Natural killer cell (primary cell): ENCODE measurements around the gene ERAS. TPM values are rescaled to one million over a fixed set of nuclear protein-coding genes. Genes with fewer than 3 reads are reported as not detected.

Experiments used
- ATAC-seq, 3 donors: fragments of 150-1000 bp in 2 of 3; fragments of 200-7000 bp in 1 of 3; cut with Tn5 transposase; 1 replicate in 1 of 3; 2 replicates in 2 of 3; pipeline ENCODE4 v1.10.0; 2021; ENCODE audit warnings: mild to moderate bottlenecking in 2 of 3, moderate library complexity in 2 of 3
- DNase-seq, 2 donors: peaks; one replicate each; pipeline versions ENCODE4 v3.0.0 to v3.0.0-alpha.2; 2013 to 2021; ENCODE audit warnings: mixed read lengths in 1 of 2
- H3K27ac ChIP-seq: one replicate; pipeline ENCODE4 v1.5.1; 2013; ENCODE audit warnings: mild to moderate bottlenecking, low read length
- H3K27me3 ChIP-seq: one replicate; pipeline ENCODE4 v1.6.1; 2013; ENCODE audit warnings: low read length; ENCODE audit not compliant: control insufficient read depth, insufficient read depth
- H3K36me3 ChIP-seq: one replicate; pipeline ENCODE4 v1.6.1; 2013; ENCODE audit warnings: low read length; ENCODE audit not compliant: control insufficient read depth, insufficient read depth
- H3K4me1 ChIP-seq: one replicate; pipeline ENCODE4 v1.6.1; 2013; ENCODE audit warnings: low read length; ENCODE audit not compliant: control insufficient read depth, insufficient read depth
- H3K4me3 ChIP-seq: one replicate; pipeline ENCODE4 v1.5.1; 2013; ENCODE audit warnings: low read length
- H3K9me3 ChIP-seq: one replicate; pipeline ENCODE4 v1.6.1; 2013; ENCODE audit warnings: low read length; ENCODE audit not compliant: control insufficient read depth, insufficient read depth
- H3K27ac Mint-ChIP-seq, 2 donors: one replicate each; pipeline ENCODE4 v1.8.0; 2022; ENCODE audit warnings: mild to moderate bottlenecking in 2 of 2, mixed read lengths in 2 of 2, moderate library complexity in 1 of 2
- H3K27me3 Mint-ChIP-seq, 2 donors: one replicate each; pipeline ENCODE4 v1.8.0; 2022; ENCODE audit warnings: low read depth in 2 of 2, mixed read lengths in 2 of 2
- H3K36me3 Mint-ChIP-seq: one replicate; pipeline ENCODE4 v1.8.0; 2022; ENCODE audit warnings: mixed read lengths
- H3K4me1 Mint-ChIP-seq, 2 donors: one replicate each; pipeline ENCODE4 v1.8.0; 2022; ENCODE audit warnings: mixed read lengths in 2 of 2
- H3K4me3 Mint-ChIP-seq: one replicate; pipeline ENCODE4 v1.8.0; 2022; ENCODE audit warnings: mild to moderate bottlenecking, moderate library complexity, mixed read lengths
- H3K9me3 Mint-ChIP-seq, 2 donors: one replicate each; pipeline ENCODE4 v1.8.0; 2022; ENCODE audit warnings: mixed read lengths in 2 of 2
- WGBS: methylation state at CpG from one replicate; pipeline ENCODE4 v1.1.7; 2013; ENCODE audit warnings: missing lambda C conversion rate; ENCODE audit not compliant: insufficient coverage; 5-methylcytosine and 5-hydroxymethylcytosine counted together
- intact Hi-C: fragments of 100-400 bp; cut with micrococcal nuclease; formaldehyde crosslinking; loops from one replicate; pipeline ENCODE4 v1.14.2; 2022
- total RNA-seq, 4 donors: library from RNA; stranded (reverse); fragments of 120-200 nt in 1 of 4; gene quantifications; one replicate each; pipeline versions ENCODE4 v1.2.3 to v1.2.4, GENCODE V29; 2013 to 2022
- TF ChIP-seq, protein P1 (sequence below): fragments of 200-600 bp; IDR thresholded peaks from one replicate; pipeline ENCODE4 v1.8.0; 2022; ENCODE audit warnings: antibody characterized with exemption

The ERAS gene
- total RNA-seq, 3 donors from 2014 or later (not counting 1 experiment from before 2014, with no cell fraction given), result not detected

DNA sequence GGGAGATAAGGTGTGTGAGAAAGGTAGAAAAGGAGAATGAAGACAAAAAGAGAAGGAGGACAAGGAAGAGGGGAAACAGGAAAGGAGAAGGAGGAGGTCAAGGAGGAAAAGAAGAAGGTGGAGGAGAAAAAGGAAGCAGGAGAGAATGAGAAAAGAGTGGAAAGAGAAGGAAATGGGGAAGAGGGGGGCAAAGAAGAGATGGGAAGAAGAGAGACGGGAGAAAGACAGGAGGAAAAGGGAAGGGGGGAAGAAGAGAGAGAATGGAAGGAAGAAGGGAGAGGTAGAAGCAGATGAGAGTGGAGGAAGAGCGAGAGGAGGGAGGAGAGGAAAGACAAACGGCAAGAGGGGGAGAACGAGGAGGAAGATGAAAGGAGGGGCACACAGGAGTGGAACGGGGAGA, 35.8 kb upstream of the ERAS start:
- no peaks in the 10 kb centered on the region for H3K27me3 ChIP-seq
- WGBS, result 91% methylated on average over 5 of the region's 5 CpGs
- Mint-ChIP-seq H3K27me3 (peaks cover 0 to 9% of the 10 kb centered on the region in 2 donors), H3K36me3 (no peaks in the 10 kb centered on the region), H3K4me3 (no peak overlapping the region), H3K4me1 (peaks cover 0 to 24% of the 10 kb centered on the region in 2 donors), H3K9me3 (no peaks in the 10 kb centered on the region), H3K27ac (no peak overlapping the region)
- no peaks in the 10 kb centered on the region for H3K36me3 ChIP-seq
- ATAC-seq (no peak), DNase-seq (no peak)
- H3K4me1 ChIP-seq, result peaks cover 8% of the 10 kb centered on the region
- H3K4me3 ChIP-seq, result no peak overlapping the region
- TF ChIP-seq, protein P1, sequence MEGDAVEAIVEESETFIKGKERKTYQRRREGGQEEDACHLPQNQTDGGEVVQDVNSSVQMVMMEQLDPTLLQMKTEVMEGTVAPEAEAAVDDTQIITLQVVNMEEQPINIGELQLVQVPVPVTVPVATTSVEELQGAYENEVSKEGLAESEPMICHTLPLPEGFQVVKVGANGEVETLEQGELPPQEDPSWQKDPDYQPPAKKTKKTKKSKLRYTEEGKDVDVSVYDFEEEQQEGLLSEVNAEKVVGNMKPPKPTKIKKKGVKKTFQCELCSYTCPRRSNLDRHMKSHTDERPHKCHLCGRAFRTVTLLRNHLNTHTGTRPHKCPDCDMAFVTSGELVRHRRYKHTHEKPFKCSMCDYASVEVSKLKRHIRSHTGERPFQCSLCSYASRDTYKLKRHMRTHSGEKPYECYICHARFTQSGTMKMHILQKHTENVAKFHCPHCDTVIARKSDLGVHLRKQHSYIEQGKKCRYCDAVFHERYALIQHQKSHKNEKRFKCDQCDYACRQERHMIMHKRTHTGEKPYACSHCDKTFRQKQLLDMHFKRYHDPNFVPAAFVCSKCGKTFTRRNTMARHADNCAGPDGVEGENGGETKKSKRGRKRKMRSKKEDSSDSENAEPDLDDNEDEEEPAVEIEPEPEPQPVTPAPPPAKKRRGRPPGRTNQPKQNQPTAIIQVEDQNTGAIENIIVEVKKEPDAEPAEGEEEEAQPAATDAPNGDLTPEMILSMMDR, result no peak
- no peak overlapping the region for H3K27ac ChIP-seq
- H3K9me3 ChIP-seq, result no peaks in the 10 kb centered on the region
- intact Hi-C loops, result no loop called here

DNA sequence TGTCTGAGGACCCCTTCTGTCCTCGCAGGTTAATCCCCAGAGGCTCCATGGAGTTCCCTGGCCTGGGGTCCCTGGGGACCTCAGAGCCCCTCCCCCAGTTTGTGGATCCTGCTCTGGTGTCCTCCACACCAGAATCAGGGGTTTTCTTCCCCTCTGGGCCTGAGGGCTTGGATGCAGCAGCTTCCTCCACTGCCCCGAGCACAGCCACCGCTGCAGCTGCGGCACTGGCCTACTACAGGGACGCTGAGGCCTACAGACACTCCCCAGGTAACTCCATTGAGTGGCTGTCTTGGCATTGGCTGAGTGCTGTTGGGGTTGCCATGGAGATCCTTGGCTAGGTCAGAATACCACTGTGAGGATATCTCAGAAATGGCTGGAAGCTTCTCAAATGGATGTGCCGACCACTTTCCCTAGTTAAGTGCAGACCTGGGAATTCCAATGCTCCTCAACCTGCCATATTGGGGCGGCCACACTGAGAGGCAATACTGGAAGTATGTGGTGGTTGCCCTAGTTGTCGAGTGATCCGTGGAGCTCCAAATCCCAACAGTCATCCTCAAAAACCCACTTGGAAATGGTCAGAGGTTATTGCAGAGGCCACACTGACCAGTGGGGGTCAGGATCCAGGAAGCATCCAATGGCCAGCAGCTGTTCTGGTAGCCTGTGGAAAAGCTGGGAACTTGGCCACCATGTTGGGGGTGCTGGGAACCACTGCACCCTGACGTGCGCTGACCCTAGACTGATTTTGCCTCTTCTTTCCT, 35.1 kb upstream of the ERAS start:
- no peak overlapping the region for H3K27ac ChIP-seq
- peaks cover 0 to 9% of the 10 kb centered on the region in 2 donors for H3K27me3 Mint-ChIP-seq
- H3K4me1 ChIP-seq, result peaks cover 8% of the 10 kb centered on the region
- H3K4me1 Mint-ChIP-seq, result peaks cover 0 to 24% of the 10 kb centered on the region in 2 donors
- H3K27me3 ChIP-seq, result no peaks in the 10 kb centered on the region
- TF ChIP-seq, protein P1, result no peak
- H3K9me3 Mint-ChIP-seq, result no peaks in the 10 kb centered on the region
- intact Hi-C loops, result no loop called here
- H3K36me3 Mint-ChIP-seq, result no peaks in the 10 kb centered on the region
- no peaks in the 10 kb centered on the region for H3K36me3 ChIP-seq
- DNase-seq (no peak), ATAC-seq (no peak)
- no peak overlapping the region for H3K4me3 Mint-ChIP-seq
- no peak overlapping the region for H3K27ac Mint-ChIP-seq
- 97% methylated on average over 10 of the region's 11 CpGs for WGBS
- H3K9me3 ChIP-seq, result no peaks in the 10 kb centered on the region
- no peak overlapping the region for H3K4me3 ChIP-seq

DNA sequence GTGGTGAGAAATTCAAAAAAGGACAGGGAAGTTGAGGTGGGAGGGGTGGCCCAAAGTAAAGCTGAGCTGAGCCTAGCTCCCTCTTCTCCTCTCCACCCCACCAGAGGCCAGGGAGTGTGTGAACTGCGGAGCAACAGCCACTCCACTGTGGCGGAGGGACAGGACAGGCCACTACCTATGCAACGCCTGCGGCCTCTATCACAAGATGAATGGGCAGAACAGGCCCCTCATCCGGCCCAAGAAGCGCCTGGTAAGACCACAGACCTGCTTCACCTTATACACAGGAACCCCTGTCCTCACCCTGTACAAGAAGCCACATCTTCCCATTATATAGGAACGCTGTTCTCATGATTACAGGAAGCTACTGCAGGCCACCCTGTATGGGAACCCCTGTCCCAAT, 34.1 kb upstream of the ERAS start:
- no peaks in the 10 kb centered on the region for H3K27me3 ChIP-seq
- ATAC-seq, result no peak
- no peaks in the 10 kb centered on the region for H3K36me3 ChIP-seq
- Mint-ChIP-seq H3K36me3 (no peaks in the 10 kb centered on the region), H3K9me3 (no peaks in the 10 kb centered on the region), H3K4me3 (no peak overlapping the region), H3K27me3 (peaks cover 0 to 5% of the 10 kb centered on the region in 2 donors), H3K27ac (no peak overlapping the region), H3K4me1 (peaks cover 0 to 24% of the 10 kb centered on the region in 2 donors)
- 97% methylated on average over 6 of the region's 7 CpGs for WGBS
- TF ChIP-seq, protein P1, result no peak
- H3K4me3 ChIP-seq, result no peak overlapping the region
- intact Hi-C loops, result no loop called here
- DNase-seq, result no peak
- no peak overlapping the region for H3K27ac ChIP-seq
- no peaks in the 10 kb centered on the region for H3K9me3 ChIP-seq
- H3K4me1 ChIP-seq, result peaks cover 8% of the 10 kb centered on the region

DNA sequence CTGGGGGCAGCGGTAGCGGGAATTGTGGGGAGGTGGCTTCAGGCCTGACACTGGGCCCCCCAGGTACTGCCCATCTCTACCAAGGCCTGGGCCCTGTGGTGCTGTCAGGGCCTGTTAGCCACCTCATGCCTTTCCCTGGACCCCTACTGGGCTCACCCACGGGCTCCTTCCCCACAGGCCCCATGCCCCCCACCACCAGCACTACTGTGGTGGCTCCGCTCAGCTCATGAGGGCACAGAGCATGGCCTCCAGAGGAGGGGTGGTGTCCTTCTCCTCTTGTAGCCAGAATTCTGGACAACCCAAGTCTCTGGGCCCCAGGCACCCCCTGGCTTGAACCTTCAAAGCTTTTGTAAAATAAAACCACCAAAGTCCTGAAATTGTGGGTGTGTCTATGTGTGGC, 32.4 kb upstream of the ERAS start:
- Mint-ChIP-seq H3K36me3 (no peaks in the 10 kb centered on the region), H3K4me3 (no peak overlapping the region), H3K4me1 (peaks cover 0 to 15% of the 10 kb centered on the region in 2 donors), H3K27me3 (no peaks in the 10 kb centered on the region), H3K27ac (no peak overlapping the region), H3K9me3 (no peaks in the 10 kb centered on the region)
- H3K9me3 ChIP-seq, result no peaks in the 10 kb centered on the region
- ATAC-seq (no peak), DNase-seq (no peak)
- H3K27me3 ChIP-seq, result no peaks in the 10 kb centered on the region
- intact Hi-C loops, result no loop called here
- peaks cover 8% of the 10 kb centered on the region for H3K4me1 ChIP-seq
- TF ChIP-seq, protein P1, result no peak
- WGBS, result 94% methylated on average over 3 of the region's 4 CpGs
- no peaks in the 10 kb centered on the region for H3K36me3 ChIP-seq
- no peak overlapping the region for H3K27ac ChIP-seq
- H3K4me3 ChIP-seq, result no peak overlapping the region
